Astrocyte (in vitro differentiated cells and primary cell): ENCODE results near the gene MARVELD1. TPM values are rescaled to one million over a fixed set of nuclear protein-coding genes. Genes with fewer than 3 reads are reported as not detected.

ENCODE experiments used
- DNase-seq: peaks from one replicate; pipeline ENCODE4 v3.0.0-alpha.2; 2010; ENCODE audit warnings: low read depth
- FAIRE-seq: peaks from 2 replicates; lab custom pipeline; 2011; peaks lifted over from hg19 to GRCh38; lab: Jason Lieb, UNC
- H2AFZ ChIP-seq: 2 replicates; pipeline ENCODE4 v1.6.0; 2012; ENCODE audit warnings: low read depth, low read length, inconsistent platforms
- H3K27ac ChIP-seq: 2 replicates; pipeline ENCODE4 v1.5.1; 2011; ENCODE audit warnings: low read depth, low read length, inconsistent platforms
- H3K27me3 ChIP-seq: 2 replicates; pipeline ENCODE4 v1.6.0; 2011; ENCODE audit warnings: low read length, inconsistent platforms; ENCODE audit not compliant: insufficient read depth
- H3K36me3 ChIP-seq: 2 replicates; pipeline ENCODE4 v1.5.1; 2011; ENCODE audit warnings: low read length, inconsistent platforms; ENCODE audit not compliant: insufficient read depth
- H3K4me1 ChIP-seq: 2 replicates; pipeline ENCODE4 v1.5.1; 2011; ENCODE audit warnings: low read length, inconsistent platforms; ENCODE audit not compliant: insufficient read depth
- H3K4me2 ChIP-seq: 2 replicates; pipeline ENCODE4 v1.6.0; 2012; ENCODE audit warnings: low read length, inconsistent platforms
- H3K4me3 ChIP-seq: 2 replicates; pipeline ENCODE4 v1.5.1; 2011; ENCODE audit warnings: low read depth, mild to moderate bottlenecking, low read length, inconsistent platforms; ENCODE audit not compliant: insufficient read depth
- H3K79me2 ChIP-seq: 2 replicates; pipeline ENCODE4 v1.6.0; 2012; ENCODE audit warnings: mild to moderate bottlenecking, low read length, inconsistent platforms; ENCODE audit not compliant: insufficient read depth
- H3K9ac ChIP-seq: 2 replicates; pipeline ENCODE4 v1.6.0; 2012; ENCODE audit warnings: mild to moderate bottlenecking, low read length, inconsistent platforms
- H3K9me3 ChIP-seq: 2 replicates; pipeline ENCODE4 v1.5.1; 2012; ENCODE audit warnings: low read depth, mild to moderate bottlenecking, low read length, inconsistent platforms; ENCODE audit not compliant: insufficient read depth
- H4K20me1 ChIP-seq: 2 replicates; pipeline ENCODE4 v1.6.0; 2012; ENCODE audit warnings: low read length, inconsistent platforms; ENCODE audit not compliant: insufficient read depth
- H3K27ac Mint-ChIP-seq: one replicate; pipeline ENCODE4 v1.8.0; 2021; ENCODE audit warnings: mild to moderate bottlenecking, mixed read lengths; ENCODE audit not compliant: unreplicated experiment
- H3K27me3 Mint-ChIP-seq: one replicate; pipeline ENCODE4 v1.8.0; 2021; ENCODE audit warnings: low read depth, mixed read lengths; ENCODE audit not compliant: unreplicated experiment
- H3K36me3 Mint-ChIP-seq: one replicate; pipeline ENCODE4 v1.8.0; 2021; ENCODE audit warnings: low read depth, mixed read lengths; ENCODE audit not compliant: unreplicated experiment
- H3K4me1 Mint-ChIP-seq: one replicate; pipeline ENCODE4 v1.8.0; 2021; ENCODE audit warnings: low read depth, mixed read lengths; ENCODE audit not compliant: unreplicated experiment
- H3K4me3 Mint-ChIP-seq: one replicate; pipeline ENCODE4 v1.8.0; 2021; ENCODE audit warnings: mild to moderate bottlenecking, moderate library complexity, mixed read lengths; ENCODE audit not compliant: unreplicated experiment
- H3K9me3 Mint-ChIP-seq: one replicate; pipeline ENCODE4 v1.8.0; 2021; ENCODE audit warnings: mild to moderate bottlenecking, mixed read lengths; ENCODE audit not compliant: unreplicated experiment
- EZH2 ChIP-seq: IDR thresholded peaks from 2 replicates; pipeline ENCODE4 v1.6.1; 2012; ENCODE audit warnings: mild to moderate bottlenecking, low read length, inconsistent platforms; ENCODE audit not compliant: insufficient read depth
- total RNA-seq: library from RNA; stranded (reverse); gene quantifications from 2 replicates; pipeline ENCODE4 v1.2.1, GENCODE V29; 2021
- TF ChIP-seq, protein P1 (sequence below): IDR thresholded peaks from 2 replicates; pipeline ENCODE4 v1.5.1; 2011; ENCODE audit warnings: low read depth, mild to moderate bottlenecking, inconsistent platforms, low read length, moderate library complexity; ENCODE audit not compliant: insufficient read depth

MARVELD1 gene
- total RNA-seq, 1 donor from 2014 or later = 69.7 TPM

- Histone ChIP-seq H4K20me1 (peaks cover 19% of the 10 kb centered on the region), H3K4me3 (no peak overlapping the region), H3K27me3 (peaks cover 15% of the 10 kb centered on the region), H3K27ac (no peak overlapping the region), H3K4me2 (no peak overlapping the region), H3K4me1 (peaks cover 3% of the 10 kb centered on the region), H3K9me3 (no peaks in the 10 kb centered on the region), H3K79me2 (no peaks in the 10 kb centered on the region), H3K9ac (no peak overlapping the region), H3K36me3 (no peaks in the 10 kb centered on the region), H2AFZ (no peak overlapping the region)
- Mint-ChIP-seq H3K36me3 (peaks cover 26% of the 10 kb centered on the region), H3K4me1 (peaks cover 19% of the 10 kb centered on the region), H3K27me3 (peaks cover 39% of the 10 kb centered on the region), H3K27ac (peak overlapping the region; percentile 5), H3K4me3 (no peak overlapping the region), H3K9me3 (peaks cover 9% of the 10 kb centered on the region)
- no peak for FAIRE-seq
- DNase-seq = no peak
- TF ChIP-seq, protein P1, sequence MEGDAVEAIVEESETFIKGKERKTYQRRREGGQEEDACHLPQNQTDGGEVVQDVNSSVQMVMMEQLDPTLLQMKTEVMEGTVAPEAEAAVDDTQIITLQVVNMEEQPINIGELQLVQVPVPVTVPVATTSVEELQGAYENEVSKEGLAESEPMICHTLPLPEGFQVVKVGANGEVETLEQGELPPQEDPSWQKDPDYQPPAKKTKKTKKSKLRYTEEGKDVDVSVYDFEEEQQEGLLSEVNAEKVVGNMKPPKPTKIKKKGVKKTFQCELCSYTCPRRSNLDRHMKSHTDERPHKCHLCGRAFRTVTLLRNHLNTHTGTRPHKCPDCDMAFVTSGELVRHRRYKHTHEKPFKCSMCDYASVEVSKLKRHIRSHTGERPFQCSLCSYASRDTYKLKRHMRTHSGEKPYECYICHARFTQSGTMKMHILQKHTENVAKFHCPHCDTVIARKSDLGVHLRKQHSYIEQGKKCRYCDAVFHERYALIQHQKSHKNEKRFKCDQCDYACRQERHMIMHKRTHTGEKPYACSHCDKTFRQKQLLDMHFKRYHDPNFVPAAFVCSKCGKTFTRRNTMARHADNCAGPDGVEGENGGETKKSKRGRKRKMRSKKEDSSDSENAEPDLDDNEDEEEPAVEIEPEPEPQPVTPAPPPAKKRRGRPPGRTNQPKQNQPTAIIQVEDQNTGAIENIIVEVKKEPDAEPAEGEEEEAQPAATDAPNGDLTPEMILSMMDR = no peak
- no peak for TF ChIP-seq EZH2
Observed at GRCh38 chr10:97766996-97767924, 53.7 kb downstream of the MARVELD1 start.

Other genes starting within 250 kb of the MARVELD1 start
- gene MMS19, start 215.3 kb upstream of the MARVELD1 start, total RNA-seq = 84.4 and 97.2 TPM in 2 replicates
- 73.1 and 81.9 TPM in 2 replicates for gene UBTD1, start 214.8 kb upstream of the MARVELD1 start, total RNA-seq
- 0.22 and 0.36 TPM in 2 replicates for gene ANKRD2, start 141.0 kb upstream of the MARVELD1 start, total RNA-seq
- 0.23 and 0.31 TPM in 2 replicates for gene HOGA1, start 129.3 kb upstream of the MARVELD1 start, total RNA-seq
- gene C10orf62, start 124.0 kb upstream of the MARVELD1 start, total RNA-seq = not detected in 2 replicates
- gene MORN4, start 80.2 kb upstream of the MARVELD1 start, total RNA-seq = 15.8 and 16.2 TPM in 2 replicates
- 32.9 and 37.8 TPM in 2 replicates for gene PI4K2A, start 73.1 kb upstream of the MARVELD1 start, total RNA-seq
- gene AVPI1, start 26.5 kb upstream of the MARVELD1 start, total RNA-seq = 5.0 and 5.6 TPM in 2 replicates
- gene ZFYVE27, start 23.4 kb downstream of the MARVELD1 start, total RNA-seq = 31.3 and 32.8 TPM in 2 replicates
- gene SFRP5, start 58.3 kb downstream of the MARVELD1 start, total RNA-seq = 0.14 and 0.16 TPM in 2 replicates
- gene GOLGA7B, start 136.1 kb downstream of the MARVELD1 start, total RNA-seq = 0.16 TPM in 1 of 2 replicates, not detected in the other